Panc1 (cell line): ENCODE results near the gene NFE2L3. TPM values are rescaled to one million over a fixed set of nuclear protein-coding genes. Genes with fewer than 3 reads are reported as not detected.

Experiments used
- ATAC-seq: fragments of 200-7000 bp; cut with Tn5 transposase; 2 replicates; pipeline ENCODE4 v1.9.1; 2020; ENCODE audit warnings: mild to moderate bottlenecking, moderate library complexity
- BruUV-seq: library from RNA; stranded (reverse); fragments of 400-500 nt; replicated peaks from 2 replicates; lab custom pipeline; 2021; lab: Mats Ljungman, UMichigan
- CTCF ChIA-PET: fragments of 300-600 bp; sonication (Branson Sonifier 250); formaldehyde crosslinking; loops from one replicate; lab custom pipeline; 2022; ENCODE audit warnings: antibody characterized with exemption; lab: Charles Lee
- POLR2A ChIA-PET: fragments of 300-600 bp; sonication (Branson Sonifier 250); formaldehyde crosslinking; loops from one replicate; lab custom pipeline; 2022; ENCODE audit warnings: antibody characterized with exemption; lab: Charles Lee
- DNase-seq: peaks from one replicate; pipeline ENCODE4 v3.0.0-alpha.2; 2010; ENCODE audit warnings: low read depth, low spot score
- H3K27ac ChIP-seq: 2 replicates; pipeline ENCODE4 v1.5.1; 2011; ENCODE audit warnings: mild to moderate bottlenecking, low read length, inconsistent platforms
- H3K27me3 ChIP-seq: fragments of 200-500 bp; sonication (Bioruptor generic); 2 replicates; pipeline ENCODE4 v1.6.0; 2014; ENCODE audit warnings: low read length, inconsistent platforms; ENCODE audit not compliant: control insufficient read depth, insufficient read depth
- H3K36me3 ChIP-seq: fragments of 200-500 bp; sonication (Bioruptor generic); 2 replicates; pipeline ENCODE4 v1.5.1; 2014; ENCODE audit warnings: inconsistent platforms, mild to moderate bottlenecking, low read length, moderate library complexity; ENCODE audit not compliant: control insufficient read depth, insufficient read depth
- H3K4me1 ChIP-seq: 2 replicates; pipeline ENCODE4 v1.5.1; 2011; ENCODE audit warnings: inconsistent platforms, mild to moderate bottlenecking, low read length, moderate library complexity; ENCODE audit not compliant: control insufficient read depth, insufficient read depth
- H3K4me3 ChIP-seq, 2 experiments: 2 replicates each; pipeline ENCODE4 v1.5.1; 2011 to 2012; ENCODE audit warnings: low read depth in 2 of 2, low read length in 2 of 2, mild to moderate bottlenecking in 2 of 2, inconsistent platforms in 1 of 2, moderate library complexity in 1 of 2
- H3K9me3 ChIP-seq: fragments of 200-500 bp; sonication (Bioruptor generic); 2 replicates; pipeline ENCODE4 v1.5.1; 2014; ENCODE audit warnings: low read depth, mild to moderate bottlenecking, inconsistent platforms, low read length, moderate library complexity; ENCODE audit not compliant: control insufficient read depth, insufficient read depth
- CTCF ChIP-seq: fragments of 450-650 bp; IDR thresholded peaks from 2 replicates; pipeline ENCODE4 v1.5.1; 2017; ENCODE audit warnings: mild to moderate bottlenecking
- POLR2AphosphoS5 ChIP-seq: IDR thresholded peaks from 2 replicates; pipeline ENCODE4 v1.6.1; 2012; ENCODE audit warnings: mild to moderate bottlenecking, low read depth, low read length, moderate library complexity
- REST ChIP-seq, 2 experiments: IDR thresholded peaks; 2 replicates each; pipeline ENCODE4 v1.6.1; 2011 to 2012; ENCODE audit warnings: low read depth in 2 of 2, control low read depth in 1 of 2, low read length in 1 of 2, mild to moderate bottlenecking in 1 of 2, moderate library complexity in 1 of 2; ENCODE audit not compliant: insufficient read depth in 1 of 2
- SIN3A ChIP-seq: IDR thresholded peaks from 2 replicates; pipeline ENCODE4 v1.6.1; 2012; ENCODE audit warnings: low read depth, mild to moderate bottlenecking, low read length, moderate library complexity, borderline replicate concordance; ENCODE audit not compliant: insufficient read depth
- TCF7L2 ChIP-seq: IDR thresholded peaks from 2 replicates; pipeline ENCODE4 v1.6.1; 2011; ENCODE audit warnings: mild to moderate bottlenecking, low read depth, low read length, inconsistent platforms
- in situ Hi-C: cut with HindIII; loops from 2 replicates; pipeline ENCODE4 v1.10.0; 2016; ENCODE audit warnings: low sequenced_read_pairs, low pct_unique_long_range_greater_than_20kb
- intact Hi-C: fragments of 100-400 bp; cut with micrococcal nuclease; formaldehyde crosslinking; loops from one replicate; pipeline ENCODE4 v1.10.0; 2022; ENCODE audit not compliant: unreplicated experiment
- total RNA-seq: library from RNA; stranded (reverse); gene quantifications from one replicate; pipeline ENCODE4 v1.2.1, GENCODE V29; 2021; ENCODE audit not compliant: unreplicated experiment

The NFE2L3 gene
- total RNA-seq, 1 experiment from 2014 or later, result 78.5 TPM

GRCh38 chr7:26202019-26202990 lies 50.3 kb downstream of the NFE2L3 start:
- no TSS peak for BruUV-seq
- in situ Hi-C loops, result no loop called here
- H3K9me3 ChIP-seq, result no peaks in the 10 kb centered on the region
- TF ChIP-seq TCF7L2 (no peak), REST (IDR thresholded peaks at IDR 0.05; ENCODE audit: insufficient read depth in 1 of 2, low read depth in 2 of 2, low read length in 1 of 2) (no peak), CTCF (no peak), SIN3A (peak; percentile 79; the same call in 1 of the 2 replicates)
- no peak for DNase-seq
- peak overlapping the region; percentile 97 to 98 for H3K4me3 ChIP-seq
- intact Hi-C loops, result loop anchor here (5.0 kb wide), 1 partner anchor 465 kb away; no protein-coding TSS in a partner anchor
- H3K27ac ChIP-seq, result peak overlapping the region; percentile 99
- ATAC-seq, result peak; percentile 18
- POLR2A ChIA-PET, result interaction anchor here (1.2 kb wide), 1 partner anchor 14 kb away, joined by 3 read pairs; no protein-coding TSS in a partner anchor
- H3K4me1 ChIP-seq, result peaks cover 31% of the 10 kb centered on the region
- no peaks in the 10 kb centered on the region for H3K27me3 ChIP-seq
- H3K36me3 ChIP-seq, result peaks cover 59% of the 10 kb centered on the region
- CTCF ChIA-PET, result interaction anchor here (0.5 to 0.9 kb wide), 2 partner anchors 21 to 163 kb away, joined by 3 read pairs; no protein-coding TSS in a partner anchor

- BruUV-seq, result TSS peak; percentile 73
- TF ChIP-seq POLR2AphosphoS5, result no peak
- no peak for TF ChIP-seq TCF7L2
- TF ChIP-seq REST (IDR thresholded peaks at IDR 0.05; ENCODE audit: insufficient read depth in 1 of 2, low read depth in 2 of 2, low read length in 1 of 2), result no peak
- TF ChIP-seq CTCF, result no peak
- TF ChIP-seq SIN3A, result no peak
- in situ Hi-C loops (no loop called here), intact Hi-C loops (loop anchor here (5.0 kb wide), 1 partner anchor 464 kb away; no protein-coding TSS in a partner anchor)
- ChIA-PET POLR2A (no interaction called here), CTCF (interaction anchor here (0.5 kb wide), 1 partner anchor 21 kb away, joined by 3 read pairs; no protein-coding TSS in a partner anchor)
- DNase-seq (no peak), ATAC-seq (no peak)
- Histone ChIP-seq H3K36me3 (peaks cover 58% of the 10 kb centered on the region), H3K9me3 (no peaks in the 10 kb centered on the region), H3K4me3 (peak overlapping the region; percentile 97 to 98), H3K27me3 (no peaks in the 10 kb centered on the region), H3K27ac (peak overlapping the region; percentile 99), H3K4me1 (peaks cover 31% of the 10 kb centered on the region)
Observed at GRCh38 chr7:26203016-26203415, 51.0 kb downstream of the NFE2L3 start.
